Endothelial cell of umbilical vein (primary cell): ENCODE results near the gene ETV7. TPM values are rescaled to one million over a fixed set of nuclear protein-coding genes. Genes with fewer than 3 reads are reported as not detected.

Source experiments
- BruUV-seq: library from RNA; stranded (reverse); fragments of 400-500 nt; replicated peaks from 2 replicates; lab custom pipeline; 2021; lab: Mats Ljungman, UMichigan
- CTCF ChIA-PET: fragments of 300-600, 350-600 bp; sonication (Branson Sonifier 250); formaldehyde crosslinking; loops from one replicate; lab custom pipeline; 2021; ENCODE audit warnings: antibody characterized with exemption, inconsistent platforms; lab: Charles Lee
- POLR2A ChIA-PET: fragments of 300-600, 350-600 bp; sonication (Branson Sonifier 250); formaldehyde crosslinking; loops from one replicate; lab custom pipeline; 2021; ENCODE audit warnings: antibody characterized with exemption, inconsistent platforms; lab: Charles Lee
- DNase-seq: peaks from one replicate; pipeline ENCODE4 v3.0.0-alpha.2; 2011; ENCODE audit warnings: low read depth, low spot score
- FAIRE-seq: peaks from 2 replicates; lab custom pipeline; 2011; peaks lifted over from hg19 to GRCh38; lab: Jason Lieb, UNC
- H2AFZ ChIP-seq: 2 replicates; pipeline ENCODE4 v1.6.0; 2012; ENCODE audit warnings: low read depth, low read length, control low read depth, inconsistent platforms
- H3K27ac ChIP-seq: 2 replicates; pipeline ENCODE4 v1.5.1; 2011; ENCODE audit warnings: low read depth, mild to moderate bottlenecking, control low read depth, low read length, moderate library complexity; ENCODE audit not compliant: insufficient read depth
- H3K27me3 ChIP-seq, 2 experiments: 2 replicates each; pipeline versions ENCODE4 v1.6.0 to v1.6.1; 2011; ENCODE audit warnings: low read length in 2 of 2, mixed read lengths in 1 of 2; ENCODE audit not compliant: control insufficient read depth in 2 of 2, insufficient read depth in 2 of 2
- H3K36me3 ChIP-seq, 2 experiments: 2 replicates in 1 of 2; 3 replicates in 1 of 2; pipeline ENCODE4 v1.5.1; 2011; ENCODE audit warnings: low read length in 2 of 2, mild to moderate bottlenecking in 1 of 2, moderate library complexity in 1 of 2; ENCODE audit not compliant: control insufficient read depth in 2 of 2, insufficient read depth in 2 of 2; ENCODE audit errors: extremely low read depth in 1 of 2
- H3K4me1 ChIP-seq: 3 replicates; pipeline ENCODE4 v1.5.1; 2011; ENCODE audit warnings: mild to moderate bottlenecking, low read length; ENCODE audit not compliant: control insufficient read depth, insufficient read depth; ENCODE audit errors: extremely low read depth
- H3K4me2 ChIP-seq: 2 replicates; pipeline ENCODE4 v1.6.1; 2011; ENCODE audit warnings: low read length, control low read depth, mixed read lengths; ENCODE audit not compliant: insufficient read depth
- H3K4me3 ChIP-seq, 3 experiments: fragments of 200-600 bp in 1 of 3; sonication (generic), shearing (Covaris generic) in 1 of 3; replicated peaks in 1 of 3; 2 replicates each; pipeline ENCODE4 v1.5.1; 2011 to 2016; ENCODE audit warnings: control low read depth in 3 of 3, low read length in 3 of 3, mild to moderate bottlenecking in 2 of 3, inconsistent platforms in 1 of 3, low read depth in 1 of 3, moderate library complexity in 1 of 3; ENCODE audit not compliant: insufficient read depth in 1 of 3
- H3K79me2 ChIP-seq: 2 replicates; pipeline ENCODE4 v1.6.0; 2012; ENCODE audit warnings: low read length, inconsistent platforms; ENCODE audit not compliant: control insufficient read depth, insufficient read depth
- H3K9ac ChIP-seq: replicated peaks from 2 replicates; pipeline ENCODE3; 2011; ENCODE audit warnings: low read length, control low read depth; ENCODE audit not compliant: insufficient read depth; ENCODE audit errors: extremely low read depth
- H3K9me1 ChIP-seq: replicated peaks from 3 replicates; pipeline ENCODE4 v1.6.0; 2011; ENCODE audit warnings: mild to moderate bottlenecking, low read length; ENCODE audit not compliant: control insufficient read depth, insufficient read depth; ENCODE audit errors: extremely low read depth
- H3K9me3 ChIP-seq: replicated peaks from 2 replicates; pipeline ENCODE4 v1.5.1; 2012; ENCODE audit warnings: low read length, inconsistent platforms; ENCODE audit not compliant: control insufficient read depth, insufficient read depth
- H4K20me1 ChIP-seq: replicated peaks from 2 replicates; pipeline ENCODE3; 2011; ENCODE audit warnings: mild to moderate bottlenecking, low read length; ENCODE audit not compliant: control insufficient read depth, insufficient read depth; ENCODE audit errors: extremely low read depth
- EZH2 ChIP-seq: IDR thresholded peaks from 2 replicates; pipeline ENCODE4 v1.6.1; 2012; ENCODE audit warnings: borderline replicate concordance, low read depth, mild to moderate bottlenecking, moderate library complexity, low read length, inconsistent platforms; ENCODE audit not compliant: severe bottlenecking
- FOS ChIP-seq: IDR thresholded peaks from 2 replicates; pipeline ENCODE4 v1.6.1; 2011; ENCODE audit warnings: mild to moderate bottlenecking, low read length, moderate library complexity, borderline replicate concordance; ENCODE audit not compliant: insufficient read depth
- GATA2 ChIP-seq: IDR thresholded peaks from 2 replicates; pipeline ENCODE4 v1.7.0; 2011; ENCODE audit warnings: low read depth, mild to moderate bottlenecking, moderate library complexity, mixed read lengths, low read length; ENCODE audit not compliant: insufficient read length, insufficient read depth
- JUN ChIP-seq: IDR thresholded peaks from 2 replicates; pipeline ENCODE4 v1.6.1; 2011; ENCODE audit warnings: borderline replicate concordance, low read depth; ENCODE audit not compliant: insufficient read length, insufficient read depth
- MAX ChIP-seq: IDR thresholded peaks from 2 replicates; pipeline ENCODE4 v1.6.1; 2011; ENCODE audit not compliant: insufficient read depth, insufficient read length
- MYC ChIP-seq: IDR thresholded peaks from one replicate; pipeline ENCODE4 v1.6.1; 2011; ENCODE audit warnings: mild to moderate bottlenecking, low read depth, low read length
- POLR2A ChIP-seq: IDR thresholded peaks from 2 replicates; pipeline ENCODE4 v1.6.1; 2012; ENCODE audit warnings: low read depth, mild to moderate bottlenecking, control low read depth, low read length
- POLR2AphosphoS5 ChIP-seq: IDR thresholded peaks from 2 replicates; pipeline ENCODE4 v1.6.1; 2012; ENCODE audit warnings: low read depth, mild to moderate bottlenecking, control low read depth, low read length, moderate library complexity; ENCODE audit not compliant: insufficient read depth
- dilution Hi-C: fragments of 300-500 bp; cut with MboI; formaldehyde crosslinking; loops from one replicate; pipeline ENCODE4 v1.15.0; 2019; ENCODE audit warnings: low sequenced_read_pairs; ENCODE audit not compliant: extremely low pct_ligation_motif_present
- intact Hi-C: fragments of 100-400 bp; cut with micrococcal nuclease; formaldehyde crosslinking; loops from one replicate; pipeline ENCODE4 v1.10.0; 2022
- polyA plus RNA-seq, 4 experiments: library from polyadenylated mRNA; depleted of rRNA in 3 of 4; stranded (reverse) in 3 of 4; unstranded in 1 of 4; fragments of >200 nt; gene quantifications; 2 replicates each; pipeline versions ENCODE4 v1.2.1 to v1.2.3, GENCODE V29; 2011 to 2012; ENCODE audit warnings: missing spikeins in 1 of 4
- total RNA-seq: library from RNA; stranded (reverse); gene quantifications from 2 replicates; pipeline ENCODE4 v1.2.3, GENCODE V29; 2021
- TF ChIP-seq, protein P1 (sequence below), 2 donors: IDR thresholded peaks; 1 replicate in 1 of 2; 2 replicates in 1 of 2; pipeline ENCODE4 v1.5.1; 2011; ENCODE audit warnings: low read length in 2 of 2, mild to moderate bottlenecking in 2 of 2, moderate library complexity in 2 of 2, control low read depth in 1 of 2, inconsistent platforms in 1 of 2, low read depth in 1 of 2; ENCODE audit not compliant: insufficient read depth in 1 of 2; ENCODE audit errors: extremely low read depth in 1 of 2

The ETV7 gene
- total and polyA plus RNA-seq, 2 donors (not counting 3 experiments of a cell fraction or from before 2014, with no cell fraction given) = 0.23 to 0.58 TPM

GRCh38 chr6:36358226-36358915 is 29.1 kb downstream of the ETV7 start:
- FAIRE-seq (peak; percentile 68), DNase-seq (peak; percentile 62)
- Histone ChIP-seq H3K9me1 (no peaks in the 10 kb centered on the region), H3K9me3 (no peaks in the 10 kb centered on the region), H3K79me2 (no peaks in the 10 kb centered on the region), H4K20me1 (no peaks in the 10 kb centered on the region), H3K9ac (no peak overlapping the region), H3K4me2 (no peak overlapping the region), H3K4me3 (no peak overlapping the region), H3K4me1 (peaks cover 9% of the 10 kb centered on the region), H3K27ac (peak overlapping the region; percentile 13), H3K36me3 (no peaks in the 10 kb centered on the region), H2AFZ (no peak overlapping the region), H3K27me3 (peaks cover 0 to 5% of the 10 kb centered on the region in 2 experiments)
- TF ChIP-seq MYC (no peak), EZH2 (no peak), POLR2A (no peak), MAX (no peak), POLR2AphosphoS5 (no peak), FOS (no peak), JUN (no peak), GATA2 (no peak)
- TF ChIP-seq, protein P1, sequence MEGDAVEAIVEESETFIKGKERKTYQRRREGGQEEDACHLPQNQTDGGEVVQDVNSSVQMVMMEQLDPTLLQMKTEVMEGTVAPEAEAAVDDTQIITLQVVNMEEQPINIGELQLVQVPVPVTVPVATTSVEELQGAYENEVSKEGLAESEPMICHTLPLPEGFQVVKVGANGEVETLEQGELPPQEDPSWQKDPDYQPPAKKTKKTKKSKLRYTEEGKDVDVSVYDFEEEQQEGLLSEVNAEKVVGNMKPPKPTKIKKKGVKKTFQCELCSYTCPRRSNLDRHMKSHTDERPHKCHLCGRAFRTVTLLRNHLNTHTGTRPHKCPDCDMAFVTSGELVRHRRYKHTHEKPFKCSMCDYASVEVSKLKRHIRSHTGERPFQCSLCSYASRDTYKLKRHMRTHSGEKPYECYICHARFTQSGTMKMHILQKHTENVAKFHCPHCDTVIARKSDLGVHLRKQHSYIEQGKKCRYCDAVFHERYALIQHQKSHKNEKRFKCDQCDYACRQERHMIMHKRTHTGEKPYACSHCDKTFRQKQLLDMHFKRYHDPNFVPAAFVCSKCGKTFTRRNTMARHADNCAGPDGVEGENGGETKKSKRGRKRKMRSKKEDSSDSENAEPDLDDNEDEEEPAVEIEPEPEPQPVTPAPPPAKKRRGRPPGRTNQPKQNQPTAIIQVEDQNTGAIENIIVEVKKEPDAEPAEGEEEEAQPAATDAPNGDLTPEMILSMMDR (IDR thresholded peaks at IDR 0.05; ENCODE audit: extremely low read depth in 1 of 2, insufficient read depth in 1 of 2, low read depth in 1 of 2, low read length in 2 of 2) = no peak
- ChIA-PET CTCF (interaction anchor here (0.6 to 12.9 kb wide), 8 partner anchors 13 to 237 kb away, joined by 3 to 373 read pairs (median 4); no protein-coding TSS in a partner anchor), POLR2A (no interaction called here)
- no TSS peak for BruUV-seq
- intact Hi-C loops = no loop called here
- dilution Hi-C loops = no loop called here
